Retina (tissue), 1 donor: ENCODE measurements around the gene TAX1BP3.
"Not testable (repeated sequence)": the region's sequence is repeated elsewhere in the genome, so short reads cannot be mapped to it uniquely, and the experiment has no call there.

Source experiments
- DNase-seq: peaks from one replicate; pipeline ENCODE4 v3.0.0-alpha.2; 2016

TAX1BP3 gene

GRCh38 chr17:3668279-3669084 lies at the start of gene TAX1BP3, which contains the start of gene EMC6:
Gene TAX1BP3, minus strand, starts transcription at chr17:3668578. Its CDS starts 52 bp downstream, at chr17:3668526.
Gene EMC6, plus strand, starts transcription at chr17:3668812. Its CDS starts 335 bp downstream, at chr17:3669147.
- peak; percentile 99 for DNase-seq

GRCh38 chr17:3715296-3715695 lies 46.9 kb upstream of the TAX1BP3 start:
- no peak for DNase-seq

- no peak for DNase-seq
These were observed 44.6 kb upstream of the TAX1BP3 start for GRCh38 chr17:3712811-3713463.

GRCh38 chr17:3710951-3711383 lies 42.6 kb upstream of the TAX1BP3 start:
- no peak for DNase-seq

- no peak for DNase-seq
These were observed 40.0 kb upstream of the TAX1BP3 start for GRCh38 chr17:3708366-3708765.

GRCh38 chr17:3705718-3705984 lies 37.3 kb upstream of the TAX1BP3 start:
- DNase-seq, result not testable (repeated sequence)

GRCh38 chr17:3704931-3705717 lies 36.7 kb upstream of the TAX1BP3 start:
- DNase-seq, result no peak

GRCh38 chr17:3702041-3702539 lies 33.7 kb upstream of the TAX1BP3 start:
- not testable (repeated sequence) for DNase-seq

- DNase-seq, result no peak
These were observed 31.6 kb upstream of the TAX1BP3 start for GRCh38 chr17:3699951-3700350.

- DNase-seq, result no peak
These were observed 29.8 kb upstream of the TAX1BP3 start for GRCh38 chr17:3698139-3698538.

- no peak for DNase-seq
These were observed 28.7 kb upstream of the TAX1BP3 start for GRCh38 chr17:3697103-3697476.

- peak; percentile 52 for DNase-seq
These were observed 27.5 kb upstream of the TAX1BP3 start, which contains the start of gene P2RX5 for GRCh38 chr17:3695723-3696411. Gene P2RX5, minus strand, starts transcription at chr17:3696155. Its CDS starts 150 bp downstream, at chr17:3696005.

- DNase-seq, result peak; percentile 50
These were observed 26.8 kb upstream of the TAX1BP3 start for GRCh38 chr17:3695129-3695722.

GRCh38 chr17:3693829-3694231 lies 25.5 kb upstream of the TAX1BP3 start:
- no peak for DNase-seq

GRCh38 chr17:3693141-3693540 lies 24.8 kb upstream of the TAX1BP3 start:
- no peak for DNase-seq

GRCh38 chr17:3692346-3692745 lies 24.0 kb upstream of the TAX1BP3 start:
- DNase-seq, result no peak

GRCh38 chr17:3691617-3692067 lies 23.3 kb upstream of the TAX1BP3 start:
- DNase-seq, result no peak

GRCh38 chr17:3690094-3690715 lies 21.8 kb upstream of the TAX1BP3 start:
- no peak for DNase-seq

GRCh38 chr17:3689262-3690093 lies 21.1 kb upstream of the TAX1BP3 start:
- no peak for DNase-seq

- DNase-seq, result no peak
These were observed 20.5 kb upstream of the TAX1BP3 start for GRCh38 chr17:3688852-3689261.
